ENCODE measurements around the gene ASIC2. TPM values are rescaled to one million over a fixed set of nuclear protein-coding genes. Genes with fewer than 3 reads are reported as not detected.

ASIC2 gene
- total RNA-seq, 1 donor from 2014 or later: not detected

DNA sequence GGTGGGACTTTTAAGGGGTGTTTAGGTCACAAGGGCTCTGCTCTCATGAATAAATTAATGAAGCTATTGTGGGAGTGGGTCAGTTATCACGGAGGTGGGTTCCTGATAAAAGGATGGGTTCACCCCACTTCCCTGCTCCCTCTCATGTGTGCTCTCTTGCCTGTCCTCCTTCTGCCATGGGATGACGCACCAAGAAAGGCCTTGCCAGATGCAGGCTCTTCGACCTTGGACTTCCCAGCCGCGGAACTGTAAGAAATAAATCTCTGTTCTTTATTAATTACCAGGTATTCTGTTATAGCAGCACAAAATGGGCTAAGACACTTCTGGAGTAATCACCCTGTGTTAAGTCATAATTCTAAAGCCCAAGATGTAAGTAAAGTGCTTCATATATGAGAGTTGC lies 141.5 kb downstream of the ASIC2 start:
- DNase-seq (ENCODE audit: extremely low spot score in 2 of 2): no peak
- Histone ChIP-seq H3K4me1 (no peaks in the 10 kb centered on the region), H3K4me3 (no peak overlapping the region), H3K27me3 (no peaks in the 10 kb centered on the region), H3K27ac (no peak overlapping the region), H3K36me3 (no peaks in the 10 kb centered on the region), H3K9me3 (no peaks in the 10 kb centered on the region)
- TF ChIP-seq POLR2A (IDR thresholded peaks at IDR 0.05): no peak
- TF ChIP-seq POLR2AphosphoS5 (IDR thresholded peaks at IDR 0.05; ENCODE audit: insufficient read depth in 1 of 2, low read depth in 1 of 2): no peak
- TF ChIP-seq, protein P1, sequence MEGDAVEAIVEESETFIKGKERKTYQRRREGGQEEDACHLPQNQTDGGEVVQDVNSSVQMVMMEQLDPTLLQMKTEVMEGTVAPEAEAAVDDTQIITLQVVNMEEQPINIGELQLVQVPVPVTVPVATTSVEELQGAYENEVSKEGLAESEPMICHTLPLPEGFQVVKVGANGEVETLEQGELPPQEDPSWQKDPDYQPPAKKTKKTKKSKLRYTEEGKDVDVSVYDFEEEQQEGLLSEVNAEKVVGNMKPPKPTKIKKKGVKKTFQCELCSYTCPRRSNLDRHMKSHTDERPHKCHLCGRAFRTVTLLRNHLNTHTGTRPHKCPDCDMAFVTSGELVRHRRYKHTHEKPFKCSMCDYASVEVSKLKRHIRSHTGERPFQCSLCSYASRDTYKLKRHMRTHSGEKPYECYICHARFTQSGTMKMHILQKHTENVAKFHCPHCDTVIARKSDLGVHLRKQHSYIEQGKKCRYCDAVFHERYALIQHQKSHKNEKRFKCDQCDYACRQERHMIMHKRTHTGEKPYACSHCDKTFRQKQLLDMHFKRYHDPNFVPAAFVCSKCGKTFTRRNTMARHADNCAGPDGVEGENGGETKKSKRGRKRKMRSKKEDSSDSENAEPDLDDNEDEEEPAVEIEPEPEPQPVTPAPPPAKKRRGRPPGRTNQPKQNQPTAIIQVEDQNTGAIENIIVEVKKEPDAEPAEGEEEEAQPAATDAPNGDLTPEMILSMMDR (IDR thresholded peaks at IDR 0.05): no peak
- intact Hi-C loops (cut with DNase I): no loop called here

DNA sequence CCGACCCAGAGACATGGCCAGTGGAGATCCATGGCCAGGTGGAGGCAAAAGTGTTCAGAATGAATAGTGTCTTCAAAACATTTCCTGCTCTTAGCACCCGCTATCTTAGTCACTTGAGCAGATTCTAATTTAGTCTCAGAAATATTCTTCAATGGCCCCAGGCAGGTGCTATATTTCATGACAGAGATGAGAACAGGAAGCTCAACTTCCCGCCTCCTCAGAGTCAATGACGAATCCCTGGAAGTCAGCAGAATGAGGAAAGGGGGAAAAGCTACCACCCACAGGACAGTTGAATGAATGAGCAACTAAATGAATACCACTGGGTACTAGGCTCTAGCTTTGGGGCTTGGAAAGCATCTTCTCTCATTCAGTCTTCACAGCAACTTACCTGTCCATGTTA lies 147.2 kb downstream of the ASIC2 start:
- H3K36me3 ChIP-seq: no peaks in the 10 kb centered on the region
- intact Hi-C loops (cut with DNase I): no loop called here
- H3K9me3 ChIP-seq: no peaks in the 10 kb centered on the region
- no peak overlapping the region for H3K4me3 ChIP-seq
- DNase-seq (ENCODE audit: extremely low spot score in 2 of 2): no peak
- no peak overlapping the region for H3K27ac ChIP-seq
- no peak for TF ChIP-seq POLR2AphosphoS5 (IDR thresholded peaks at IDR 0.05; ENCODE audit: insufficient read depth in 1 of 2, low read depth in 1 of 2)
- TF ChIP-seq, protein P1 (IDR thresholded peaks at IDR 0.05): no peak
- TF ChIP-seq POLR2A (IDR thresholded peaks at IDR 0.05): no peak
- no peaks in the 10 kb centered on the region for H3K4me1 ChIP-seq
- H3K27me3 ChIP-seq: no peaks in the 10 kb centered on the region

DNA sequence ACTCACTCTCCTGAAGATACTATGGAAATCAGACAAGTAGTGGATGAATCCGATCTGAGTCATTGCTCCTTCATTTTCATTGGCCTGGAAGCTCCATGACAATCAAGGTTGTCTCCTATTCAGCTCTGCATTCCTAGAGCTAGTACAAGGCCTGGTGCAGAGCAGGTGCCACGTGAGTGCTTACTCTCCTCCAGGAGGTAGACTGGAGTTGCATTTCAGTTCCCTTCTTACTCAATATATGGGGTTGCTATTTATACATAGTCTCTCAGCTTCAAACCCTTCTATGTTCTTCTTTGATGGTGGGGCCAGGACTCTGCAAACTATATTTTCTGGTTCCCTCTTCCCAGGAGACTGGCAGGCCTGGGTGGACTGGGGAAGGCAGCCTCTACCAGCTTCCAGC lies 148.3 kb downstream of the ASIC2 start:
- TF ChIP-seq POLR2AphosphoS5 (IDR thresholded peaks at IDR 0.05; ENCODE audit: insufficient read depth in 1 of 2, low read depth in 1 of 2): no peak
- no peak for TF ChIP-seq POLR2A (IDR thresholded peaks at IDR 0.05)
- TF ChIP-seq, protein P1 (IDR thresholded peaks at IDR 0.05): no peak
- Histone ChIP-seq H3K9me3 (no peaks in the 10 kb centered on the region), H3K27me3 (no peaks in the 10 kb centered on the region), H3K4me3 (no peak overlapping the region), H3K4me1 (no peaks in the 10 kb centered on the region), H3K27ac (no peak overlapping the region), H3K36me3 (no peaks in the 10 kb centered on the region)
- no peak for DNase-seq (ENCODE audit: extremely low spot score in 2 of 2)
- intact Hi-C loops (cut with DNase I): no loop called here

DNA sequence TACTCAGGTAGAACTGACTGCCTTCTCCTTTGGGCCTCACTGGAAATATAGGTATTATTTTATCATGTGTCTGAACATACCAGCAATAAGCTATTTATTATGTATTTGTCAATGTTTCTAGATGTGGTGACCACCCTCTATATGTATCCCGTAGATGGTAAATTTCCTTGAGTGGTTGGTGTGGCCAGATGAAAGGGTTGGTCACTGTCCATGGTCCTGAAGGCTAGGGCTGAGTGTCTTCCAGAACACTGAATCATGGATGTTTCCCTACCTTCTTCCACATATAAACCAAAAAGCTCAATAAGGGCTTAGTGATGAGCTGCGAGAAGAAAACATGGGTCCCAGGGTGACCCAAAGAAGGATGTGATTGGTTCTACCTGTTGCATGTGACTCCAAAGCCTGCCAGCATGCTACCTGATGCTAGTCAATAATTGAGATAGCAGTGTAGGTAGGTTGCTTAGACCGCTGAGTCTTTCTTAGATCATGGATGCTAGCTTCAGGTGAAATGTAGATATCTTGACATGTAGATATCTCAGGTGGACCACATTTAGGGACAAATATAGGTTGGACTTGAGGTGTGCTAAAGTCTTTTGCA lies 150.3 kb downstream of the ASIC2 start:
- intact Hi-C loops (cut with DNase I): no loop called here
- Histone ChIP-seq H3K27me3 (no peaks in the 10 kb centered on the region), H3K9me3 (no peaks in the 10 kb centered on the region), H3K36me3 (no peaks in the 10 kb centered on the region), H3K4me3 (no peak overlapping the region), H3K27ac (no peak overlapping the region), H3K4me1 (no peaks in the 10 kb centered on the region)
- no peak for DNase-seq (ENCODE audit: extremely low spot score in 2 of 2)
- TF ChIP-seq, protein P1 (IDR thresholded peaks at IDR 0.05): no peak
- TF ChIP-seq POLR2AphosphoS5 (IDR thresholded peaks at IDR 0.05; ENCODE audit: insufficient read depth in 1 of 2, low read depth in 1 of 2) (no peak), POLR2A (IDR thresholded peaks at IDR 0.05) (no peak)

DNA sequence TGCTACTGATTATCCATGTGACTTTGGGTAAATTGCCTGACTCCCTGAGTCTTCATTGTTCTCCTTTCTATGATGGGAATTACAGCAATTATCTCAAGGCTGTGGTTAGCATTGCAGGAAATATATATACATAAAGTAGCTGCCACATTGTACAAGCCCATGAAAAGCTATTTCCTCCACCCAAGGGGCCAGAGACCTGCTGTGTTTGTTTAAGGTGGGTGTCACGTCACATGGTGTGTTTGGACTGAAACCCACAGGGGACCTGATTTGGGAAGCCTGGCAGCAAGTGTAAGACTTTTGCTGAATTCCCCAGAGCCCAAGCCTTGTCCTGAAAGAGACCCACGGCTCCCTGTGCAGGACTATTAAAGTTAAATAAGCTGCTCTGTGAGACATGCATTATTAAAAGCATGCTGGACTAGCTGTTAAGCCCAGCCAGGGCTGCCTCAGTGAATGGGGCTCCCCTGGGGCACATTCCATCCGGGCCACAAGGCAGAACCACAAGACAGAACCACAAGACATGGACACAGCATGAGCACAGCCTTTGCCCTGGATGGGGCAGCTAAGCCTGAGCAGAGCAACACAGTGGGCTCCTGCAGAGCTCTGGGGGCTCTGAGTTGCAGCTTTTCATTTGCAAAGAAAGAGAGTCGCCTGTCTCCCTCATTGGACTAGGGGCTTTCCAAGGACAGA lies 152.5 kb downstream of the ASIC2 start:
- H3K4me1 ChIP-seq: no peaks in the 10 kb centered on the region
- no peak for DNase-seq (ENCODE audit: extremely low spot score in 2 of 2)
- TF ChIP-seq, protein P1 (IDR thresholded peaks at IDR 0.05): no peak
- TF ChIP-seq POLR2A (IDR thresholded peaks at IDR 0.05) (no peak), POLR2AphosphoS5 (IDR thresholded peaks at IDR 0.05; ENCODE audit: insufficient read depth in 1 of 2, low read depth in 1 of 2) (no peak)
- H3K27ac ChIP-seq: no peak overlapping the region
- no peaks in the 10 kb centered on the region for H3K9me3 ChIP-seq
- no peaks in the 10 kb centered on the region for H3K27me3 ChIP-seq
- intact Hi-C loops (cut with DNase I): no loop called here
- no peak overlapping the region for H3K4me3 ChIP-seq
- H3K36me3 ChIP-seq: no peaks in the 10 kb centered on the region

Measured in vagina (tissue), 2 donors.